Retinal pigment epithelial cell (primary cell): ENCODE results near the gene SHTN1.

Source experiments
- DNase-seq: peaks from one replicate; pipeline ENCODE4 v3.0.0-alpha.2; 2010; ENCODE audit warnings: low read depth
- H3K4me3 ChIP-seq: 2 replicates; pipeline ENCODE4 v1.5.1; 2011; ENCODE audit warnings: mild to moderate bottlenecking, low read length, control low read depth, moderate library complexity
- CTCF ChIP-seq: conservative IDR thresholded peaks from 2 replicates; pipeline ENCODE4 v1.5.1; 2011; ENCODE audit warnings: low read depth, low read length, control low read depth, inconsistent platforms

SHTN1 gene

GRCh38 chr10:116838143-116838725 lies 166.8 kb downstream of the SHTN1 start:
- no peak for TF ChIP-seq CTCF
- no peak overlapping the region for H3K4me3 ChIP-seq
- DNase-seq: no peak

GRCh38 chr10:116836902-116837523 lies 168.0 kb downstream of the SHTN1 start:
- no peak overlapping the region for H3K4me3 ChIP-seq
- no peak for DNase-seq
- peak; percentile 36 for TF ChIP-seq CTCF

GRCh38 chr10:116836083-116836482 lies 168.9 kb downstream of the SHTN1 start:
- TF ChIP-seq CTCF: no peak
- no peak for DNase-seq
- H3K4me3 ChIP-seq: no peak overlapping the region

GRCh38 chr10:116835658-116836057 lies 169.3 kb downstream of the SHTN1 start:
- no peak for TF ChIP-seq CTCF
- no peak for DNase-seq

GRCh38 chr10:116833986-116834985 lies 170.7 kb downstream of the SHTN1 start:
- no peak for TF ChIP-seq CTCF
- H3K4me3 ChIP-seq: no peak overlapping the region
- no peak for DNase-seq

More at GRCh38 chr10:116835658-116836057, 169.3 kb downstream of the SHTN1 start:
- H3K4me3 ChIP-seq: no peak overlapping the region

- no peak for TF ChIP-seq CTCF
- H3K4me3 ChIP-seq: no peak overlapping the region
- DNase-seq: no peak
These were observed 173.2 kb downstream of the SHTN1 start for GRCh38 chr10:116831790-116832189.
